Mesenchymal stem cell (in vitro differentiated cells and primary cell): Measurements from ENCODE around the gene CLTCL1.

ENCODE experiments used
- DNase-seq: peaks from one replicate; pipeline ENCODE4 v3.0.0-alpha.2; 2013
- H2AFZ ChIP-seq: one replicate; pipeline ENCODE4 v1.6.1; 2013; ENCODE audit warnings: low read depth, mild to moderate bottlenecking, control low read depth, inconsistent platforms, low read length, moderate library complexity
- H2AK5ac ChIP-seq: 2 replicates; pipeline ENCODE4 v1.6.1; 2013; ENCODE audit warnings: low read length, moderate library complexity, mild to moderate bottlenecking, inconsistent platforms; ENCODE audit not compliant: severe bottlenecking
- H2BK120ac ChIP-seq: one replicate; pipeline ENCODE4 v1.6.1; 2013; ENCODE audit warnings: low read depth, mild to moderate bottlenecking, inconsistent platforms, low read length, moderate library complexity
- H2BK12ac ChIP-seq, 2 experiments: one replicate each; pipeline ENCODE4 v1.6.1; 2013; ENCODE audit warnings: inconsistent platforms in 2 of 2, low read length in 2 of 2, mild to moderate bottlenecking in 2 of 2, moderate library complexity in 2 of 2, control low read depth in 1 of 2
- H2BK15ac ChIP-seq: one replicate; pipeline ENCODE4 v1.6.1; 2013; ENCODE audit warnings: mild to moderate bottlenecking, low read depth, inconsistent platforms; ENCODE audit not compliant: poor library complexity, severe bottlenecking
- H2BK5ac ChIP-seq: 2 replicates; pipeline ENCODE4 v1.6.1; 2013; ENCODE audit warnings: low read depth, mild to moderate bottlenecking, low read length, control low read depth, inconsistent platforms; ENCODE audit not compliant: poor library complexity, severe bottlenecking
- H3K14ac ChIP-seq, 2 experiments: one replicate each; pipeline ENCODE4 v1.6.1; 2013; ENCODE audit warnings: inconsistent platforms in 2 of 2, low read length in 2 of 2, control low read depth in 1 of 2, mild to moderate bottlenecking in 1 of 2, moderate library complexity in 1 of 2
- H3K18ac ChIP-seq, 2 experiments: one replicate each; pipeline ENCODE4 v1.6.1; 2013; ENCODE audit warnings: inconsistent platforms in 2 of 2, low read length in 2 of 2, control low read depth in 1 of 2, low read depth in 1 of 2, mild to moderate bottlenecking in 1 of 2
- H3K23ac ChIP-seq, 2 experiments: one replicate each; pipeline ENCODE4 v1.6.1; 2013; ENCODE audit warnings: inconsistent platforms in 2 of 2, low read length in 2 of 2, mild to moderate bottlenecking in 2 of 2, moderate library complexity in 2 of 2, control low read depth in 1 of 2
- H3K27ac ChIP-seq: 2 replicates; pipeline ENCODE4 v1.5.1; 2013; ENCODE audit warnings: mild to moderate bottlenecking, moderate library complexity, low read length, control low read depth, inconsistent platforms; ENCODE audit not compliant: poor library complexity, severe bottlenecking
- H3K27me3 ChIP-seq, 2 experiments: 2 replicates each; pipeline versions ENCODE4 v1.6.1 to v1.7.0; 2013; ENCODE audit warnings: low read length in 2 of 2, mild to moderate bottlenecking in 2 of 2, moderate library complexity in 2 of 2, control low read depth in 1 of 2, inconsistent platforms in 1 of 2; ENCODE audit not compliant: control insufficient read depth in 1 of 2, insufficient read depth in 1 of 2
- H3K36me3 ChIP-seq, 2 experiments: 2 replicates each; pipeline versions ENCODE4 v1.6.1 to v1.7.0; 2013; ENCODE audit warnings: low read length in 2 of 2, control low read depth in 1 of 2, inconsistent platforms in 1 of 2, low read depth in 1 of 2, mild to moderate bottlenecking in 1 of 2; ENCODE audit not compliant: insufficient read depth in 2 of 2, control insufficient read depth in 1 of 2
- H3K4ac ChIP-seq, 2 experiments: one replicate each; pipeline ENCODE4 v1.6.1; 2013; ENCODE audit warnings: inconsistent platforms in 2 of 2, low read length in 2 of 2, mild to moderate bottlenecking in 2 of 2, moderate library complexity in 2 of 2, control low read depth in 1 of 2, low read depth in 1 of 2
- H3K4me1 ChIP-seq: 2 replicates; pipeline ENCODE4 v1.6.1; 2013; ENCODE audit warnings: low read depth, low read length, control low read depth; ENCODE audit not compliant: control insufficient read depth, insufficient read depth
- H3K4me2 ChIP-seq: 2 replicates; pipeline ENCODE4 v1.6.1; 2013; ENCODE audit warnings: low read length, mild to moderate bottlenecking, inconsistent platforms; ENCODE audit not compliant: poor library complexity, severe bottlenecking
- H3K4me3 ChIP-seq, 2 experiments: 2 replicates each; pipeline versions ENCODE4 v1.5.1 to v1.7.0; 2013; ENCODE audit warnings: low read length in 2 of 2, mild to moderate bottlenecking in 2 of 2, control low read depth in 1 of 2, low read depth in 1 of 2; ENCODE audit not compliant: insufficient read depth in 1 of 2
- H3K79me1 ChIP-seq: replicated peaks from 2 replicates; pipeline ENCODE4 v1.6.1; 2013; ENCODE audit warnings: mild to moderate bottlenecking, control low read depth, low read length, inconsistent platforms; ENCODE audit not compliant: poor library complexity, severe bottlenecking
- H3K9ac ChIP-seq: 2 replicates; pipeline ENCODE4 v1.7.0; 2013; ENCODE audit warnings: mild to moderate bottlenecking, low read length, moderate library complexity
- H3K9me3 ChIP-seq: 2 replicates; pipeline ENCODE4 v1.7.0; 2013; ENCODE audit warnings: mild to moderate bottlenecking, low read length; ENCODE audit not compliant: control insufficient read depth
- H4K8ac ChIP-seq: one replicate; pipeline ENCODE4 v1.6.1; 2013; ENCODE audit warnings: inconsistent platforms, mild to moderate bottlenecking, low read length, moderate library complexity
- H4K91ac ChIP-seq: one replicate; pipeline ENCODE4 v1.6.1; 2013; ENCODE audit warnings: mild to moderate bottlenecking, low read length, inconsistent platforms
- WGBS: methylation state at CpG from one replicate; pipeline ENCODE4 v1.1.7; 2013; ENCODE audit warnings: mixed read lengths; 5-methylcytosine and 5-hydroxymethylcytosine counted together

CLTCL1 gene

DNA sequence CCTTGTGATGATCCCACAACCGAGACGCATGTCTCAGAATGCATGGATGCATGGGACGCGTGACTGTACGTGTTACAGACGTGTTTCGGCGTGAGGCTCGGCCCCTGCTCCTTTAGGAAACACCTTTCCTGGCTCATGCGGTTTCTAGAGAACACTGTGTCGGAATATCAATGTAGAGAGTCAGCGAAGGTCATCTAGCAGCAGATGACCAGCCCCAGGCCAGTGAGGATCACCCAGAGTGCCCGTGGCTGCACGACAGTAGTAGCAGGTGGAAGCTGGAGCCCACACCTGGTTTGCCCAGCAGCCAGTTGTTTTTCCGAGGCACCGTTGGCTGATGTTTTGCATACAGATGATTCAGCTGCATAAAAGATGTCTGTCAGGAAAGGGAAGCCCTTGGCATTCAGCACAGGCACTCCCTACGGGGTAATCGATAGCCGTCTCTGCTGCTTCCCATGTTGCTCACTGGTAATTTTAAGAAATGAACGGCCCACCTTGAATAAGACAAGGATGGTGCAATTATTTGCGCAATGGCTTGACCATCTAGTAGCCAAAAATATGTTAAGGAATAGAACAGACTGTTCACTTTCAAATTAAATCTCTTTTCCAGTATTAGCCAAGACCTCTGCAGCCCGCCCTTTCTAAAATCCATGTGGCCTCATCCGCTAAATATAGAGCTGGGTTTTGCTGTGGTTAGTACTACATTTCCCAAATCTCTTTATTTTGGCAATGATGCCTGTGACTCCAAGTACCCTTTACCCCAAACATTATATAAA lies 1.1 kb upstream of the CLTCL1 start:
- Histone ChIP-seq H3K27me3 (peaks cover 0 to 5% of the 10 kb centered on the region in 2 experiments), H3K27ac (no peak overlapping the region), H3K4me2 (peak overlapping the region; percentile 83), H2AFZ (peak overlapping the region; percentile 94), H3K9ac (peak overlapping the region; percentile 90), H3K9me3 (no peaks in the 10 kb centered on the region), H3K23ac (peak overlapping the region in 1 of 2 experiments; percentile 62), H2BK120ac (no peak overlapping the region), H2BK12ac (peak overlapping the region in 1 of 2 experiments; percentile 21), H3K79me1 (peaks cover 9% of the 10 kb centered on the region), H3K14ac (peak overlapping the region in 1 of 2 experiments; percentile 5), H2AK5ac (no peak overlapping the region), H2BK5ac (no peak overlapping the region), H3K4ac (no peak overlapping the region), H2BK15ac (no peak overlapping the region), H3K4me1 (peaks cover 15% of the 10 kb centered on the region), H3K4me3 (peak overlapping the region in 1 of 2 experiments; percentile 90), H3K18ac (peak overlapping the region in 1 of 2 experiments; percentile 61), H3K36me3 (no peaks in the 10 kb centered on the region), H4K8ac (peak overlapping the region; percentile 96), H4K91ac (peak overlapping the region; percentile 78)
- WGBS, result 92% methylated on average over 23 of the region's 23 CpGs
- no peak for DNase-seq

DNA sequence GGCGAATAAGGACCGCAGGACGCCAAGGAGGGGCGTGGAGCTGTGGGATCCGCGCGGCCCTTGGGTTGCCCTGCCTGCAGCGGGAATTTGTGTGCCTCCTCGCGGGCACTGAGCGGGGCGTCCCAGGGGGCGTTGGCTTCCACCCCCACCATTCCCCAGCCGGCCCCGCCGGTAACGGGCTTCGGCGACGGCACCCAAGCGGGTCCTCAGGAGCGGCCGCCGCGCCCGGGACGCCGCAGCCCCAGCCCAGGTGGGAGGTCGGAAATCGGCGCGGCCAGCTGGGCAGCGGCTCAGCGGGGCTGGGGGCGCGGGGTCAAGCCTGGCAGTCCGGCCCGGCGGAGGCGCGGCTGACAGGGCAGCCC lies 320 bp downstream of the CLTCL1 start:
- peak overlapping the region; percentile 31 to 76 for H3K14ac ChIP-seq
- H3K23ac ChIP-seq, result peak overlapping the region in 1 of 2 experiments; percentile 46
- WGBS, result under 1% methylated on average over 14 of the region's 41 CpGs

DNA sequence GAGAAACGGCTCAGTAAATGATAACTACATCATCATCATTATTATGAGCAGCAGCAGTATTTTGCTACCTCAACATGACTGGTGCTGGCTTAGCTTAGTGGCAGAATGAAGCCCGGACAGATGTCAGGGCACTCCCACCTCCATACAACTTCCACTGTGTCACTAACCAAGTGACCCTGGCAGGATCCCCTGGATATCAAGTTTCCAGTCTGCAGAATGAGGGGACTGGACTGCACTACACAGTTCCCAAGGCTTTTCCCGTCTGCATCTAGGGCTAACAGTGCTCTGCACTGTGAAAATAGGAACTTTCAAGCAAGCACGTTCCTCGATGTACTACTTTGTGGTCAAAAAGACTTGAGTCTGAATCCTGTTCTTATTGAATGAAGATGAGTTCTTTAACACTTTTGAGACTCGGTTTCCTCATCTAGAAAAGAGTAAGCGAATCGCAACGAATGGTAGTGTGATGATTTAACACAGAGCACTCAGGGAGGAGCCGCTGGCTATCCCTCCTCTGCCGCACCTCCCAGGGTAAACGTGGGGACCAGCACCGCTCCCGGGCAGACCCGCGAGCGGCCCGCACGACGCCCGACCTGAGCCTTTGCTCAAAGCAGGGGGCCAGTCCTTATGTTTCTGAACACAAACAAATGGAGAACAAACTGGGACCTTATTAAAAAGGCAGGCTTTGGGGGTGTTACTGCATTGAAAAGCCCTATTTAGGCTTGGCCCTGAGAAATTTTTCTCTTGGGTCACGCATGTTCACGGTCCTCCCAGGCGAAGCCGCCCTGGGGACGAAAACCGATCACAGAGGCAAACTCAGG lies 910 bp downstream of the CLTCL1 start:
- peaks cover 20% of the 10 kb centered on the region for H3K4me1 ChIP-seq
- no peak overlapping the region for H2BK15ac ChIP-seq
- no peak overlapping the region for H2BK12ac ChIP-seq
- H4K91ac ChIP-seq, result no peak overlapping the region
- no peaks in the 10 kb centered on the region for H3K27me3 ChIP-seq
- no peak overlapping the region for H2AK5ac ChIP-seq
- no peak overlapping the region for H2BK120ac ChIP-seq
- no peaks in the 10 kb centered on the region for H3K9me3 ChIP-seq
- no peaks in the 10 kb centered on the region for H3K36me3 ChIP-seq
- H2BK5ac ChIP-seq, result no peak overlapping the region
- 23% methylated on average over 27 of the region's 27 CpGs for WGBS
- peak overlapping the region; percentile 86 to 90 for H3K4me3 ChIP-seq
- peak overlapping the region; percentile 78 for H3K9ac ChIP-seq
- peak overlapping the region; percentile 60 for H2AFZ ChIP-seq
- no peak overlapping the region for H3K27ac ChIP-seq
- no peak overlapping the region for H4K8ac ChIP-seq
- H3K4me2 ChIP-seq, result peak overlapping the region; percentile 62
- H3K18ac ChIP-seq, result peak overlapping the region in 1 of 2 experiments; percentile 91
- no peak overlapping the region for H3K4ac ChIP-seq
- H3K23ac ChIP-seq, result no peak overlapping the region
- no peak overlapping the region for H3K14ac ChIP-seq
- H3K79me1 ChIP-seq, result peaks cover 13% of the 10 kb centered on the region
- DNase-seq, result peak; percentile 42

More for the DNA sequence above, 320 bp downstream of the CLTCL1 start:
- no peak overlapping the region for H2BK120ac ChIP-seq
- peak overlapping the region; percentile 86 to 91 for H3K18ac ChIP-seq
- peak overlapping the region; percentile 86 to 90 for H3K4me3 ChIP-seq
- no peak overlapping the region for H2AK5ac ChIP-seq
- peaks cover 20% of the 10 kb centered on the region for H3K4me1 ChIP-seq
- no peak for DNase-seq
- H3K9me3 ChIP-seq, result no peaks in the 10 kb centered on the region
- peak overlapping the region; percentile 62 for H3K4me2 ChIP-seq
- H4K91ac ChIP-seq, result no peak overlapping the region
- H2BK5ac ChIP-seq, result peak overlapping the region; percentile 71
- H3K27ac ChIP-seq, result no peak overlapping the region
- H2AFZ ChIP-seq, result peak overlapping the region; percentile 60
- no peaks in the 10 kb centered on the region for H3K27me3 ChIP-seq
- peak overlapping the region; percentile 76 for H4K8ac ChIP-seq
- no peak overlapping the region for H2BK12ac ChIP-seq
- no peaks in the 10 kb centered on the region for H3K36me3 ChIP-seq
- peak overlapping the region; percentile 27 to 82 for H3K4ac ChIP-seq
- peak overlapping the region; percentile 99 for H2BK15ac ChIP-seq
- H3K9ac ChIP-seq, result peak overlapping the region; percentile 78
- H3K79me1 ChIP-seq, result peaks cover 13% of the 10 kb centered on the region
